Loucy (cell line): Measurements from ENCODE around the gene SAMD4B.

Experiments used
- H2AFZ ChIP-seq: fragments of 200-600 bp; sonication (generic); 2 replicates; pipeline ENCODE4 v1.6.0; 2016; ENCODE audit warnings: antibody characterized with exemption, mild to moderate bottlenecking, low read length, moderate library complexity
- H3F3A ChIP-seq: fragments of 200-600 bp; 2 replicates; pipeline ENCODE4 v1.6.0; 2016; ENCODE audit warnings: antibody characterized with exemption, low read depth, mild to moderate bottlenecking
- H3K27me3 ChIP-seq: fragments of 200-600 bp; sonication (generic); 2 replicates; pipeline ENCODE4 v1.6.1; 2014; ENCODE audit warnings: low read length, mild to moderate bottlenecking; ENCODE audit not compliant: insufficient read depth, poor library complexity, severe bottlenecking
- H3K36me3 ChIP-seq: fragments of 200-600 bp; sonication (generic); 2 replicates; pipeline ENCODE4 v1.6.1; 2016; ENCODE audit warnings: low read length; ENCODE audit not compliant: insufficient read depth
- H3K4me1 ChIP-seq: fragments of 200-600 bp; sonication (generic); 2 replicates; pipeline ENCODE4 v1.5.1; 2014; ENCODE audit warnings: low read length, mild to moderate bottlenecking; ENCODE audit not compliant: insufficient read depth, poor library complexity, severe bottlenecking
- H3K4me2 ChIP-seq: fragments of 200-600 bp; sonication (generic); 2 replicates; pipeline ENCODE4 v1.6.0; 2014; ENCODE audit warnings: antibody characterized with exemption, low read length, low read depth, mild to moderate bottlenecking; ENCODE audit not compliant: poor library complexity, severe bottlenecking
- H3K4me3 ChIP-seq: fragments of 200-600 bp; sonication (generic); 2 replicates; pipeline ENCODE4 v1.5.1; 2014; ENCODE audit warnings: low read length, mild to moderate bottlenecking, mixed read lengths; ENCODE audit not compliant: poor library complexity, severe bottlenecking
- H3K79me2 ChIP-seq: fragments of 200-600 bp; sonication (generic); 2 replicates; pipeline ENCODE4 v1.6.1; 2014; ENCODE audit warnings: low read length; ENCODE audit not compliant: insufficient read depth
- H3K9ac ChIP-seq: fragments of 200-600 bp; sonication (generic); 2 replicates; pipeline ENCODE4 v1.6.0; 2014; ENCODE audit warnings: mild to moderate bottlenecking, low read depth, low read length, moderate library complexity; ENCODE audit not compliant: poor library complexity, severe bottlenecking
- H3K9me2 ChIP-seq: fragments of 200-600 bp; sonication (generic); replicated peaks from 2 replicates; pipeline ENCODE4 v1.6.1; 2016; ENCODE audit warnings: low read depth, low read length, mixed read lengths
- H3K9me3 ChIP-seq: fragments of 200-600 bp; sonication (generic); 2 replicates; pipeline ENCODE4 v1.6.1; 2014; ENCODE audit warnings: mild to moderate bottlenecking, antibody characterized with exemption, low read length, low read depth; ENCODE audit not compliant: insufficient read depth
- H4K20me1 ChIP-seq: fragments of 200-600 bp; sonication (generic); 2 replicates; pipeline ENCODE4 v1.6.0; 2014; ENCODE audit warnings: antibody characterized with exemption, low read length, mild to moderate bottlenecking; ENCODE audit not compliant: insufficient read depth, poor library complexity, severe bottlenecking
- EZH2phosphoT487 ChIP-seq: fragments of 200-600 bp; IDR thresholded peaks from 2 replicates; pipeline ENCODE4 v1.6.1; 2018; ENCODE audit warnings: antibody characterized with exemption, mild to moderate bottlenecking, moderate library complexity, borderline replicate concordance
- TF ChIP-seq, protein P1 (sequence below): fragments of 200-600 bp; sonication (generic); conservative IDR thresholded peaks from 2 replicates; pipeline ENCODE4 v1.5.1; 2014; ENCODE audit warnings: mild to moderate bottlenecking, antibody characterized with exemption, low read length

Gene SAMD4B

GRCh38 chr19:39303373-39304184 is 38.6 kb upstream of the SAMD4B start:
- no peaks in the 10 kb centered on the region for H3K79me2 ChIP-seq
- H3F3A ChIP-seq = no peaks in the 10 kb centered on the region
- no peak for TF ChIP-seq EZH2phosphoT487
- TF ChIP-seq, protein P1, sequence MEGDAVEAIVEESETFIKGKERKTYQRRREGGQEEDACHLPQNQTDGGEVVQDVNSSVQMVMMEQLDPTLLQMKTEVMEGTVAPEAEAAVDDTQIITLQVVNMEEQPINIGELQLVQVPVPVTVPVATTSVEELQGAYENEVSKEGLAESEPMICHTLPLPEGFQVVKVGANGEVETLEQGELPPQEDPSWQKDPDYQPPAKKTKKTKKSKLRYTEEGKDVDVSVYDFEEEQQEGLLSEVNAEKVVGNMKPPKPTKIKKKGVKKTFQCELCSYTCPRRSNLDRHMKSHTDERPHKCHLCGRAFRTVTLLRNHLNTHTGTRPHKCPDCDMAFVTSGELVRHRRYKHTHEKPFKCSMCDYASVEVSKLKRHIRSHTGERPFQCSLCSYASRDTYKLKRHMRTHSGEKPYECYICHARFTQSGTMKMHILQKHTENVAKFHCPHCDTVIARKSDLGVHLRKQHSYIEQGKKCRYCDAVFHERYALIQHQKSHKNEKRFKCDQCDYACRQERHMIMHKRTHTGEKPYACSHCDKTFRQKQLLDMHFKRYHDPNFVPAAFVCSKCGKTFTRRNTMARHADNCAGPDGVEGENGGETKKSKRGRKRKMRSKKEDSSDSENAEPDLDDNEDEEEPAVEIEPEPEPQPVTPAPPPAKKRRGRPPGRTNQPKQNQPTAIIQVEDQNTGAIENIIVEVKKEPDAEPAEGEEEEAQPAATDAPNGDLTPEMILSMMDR = no peak
- no peaks in the 10 kb centered on the region for H4K20me1 ChIP-seq
- no peaks in the 10 kb centered on the region; the same call in 1 of the 2 replicates for H3K36me3 ChIP-seq
- H3K9me3 ChIP-seq = no peaks in the 10 kb centered on the region
- H3K9me2 ChIP-seq = no peaks in the 10 kb centered on the region
- no peak overlapping the region for H3K9ac ChIP-seq
- H3K4me2 ChIP-seq = no peak overlapping the region
- H3K4me3 ChIP-seq = no peak overlapping the region
- H3K4me1 ChIP-seq = peaks cover 3% of the 10 kb centered on the region
- no peak overlapping the region for H2AFZ ChIP-seq
- H3K27me3 ChIP-seq = no peaks in the 10 kb centered on the region

DNA sequence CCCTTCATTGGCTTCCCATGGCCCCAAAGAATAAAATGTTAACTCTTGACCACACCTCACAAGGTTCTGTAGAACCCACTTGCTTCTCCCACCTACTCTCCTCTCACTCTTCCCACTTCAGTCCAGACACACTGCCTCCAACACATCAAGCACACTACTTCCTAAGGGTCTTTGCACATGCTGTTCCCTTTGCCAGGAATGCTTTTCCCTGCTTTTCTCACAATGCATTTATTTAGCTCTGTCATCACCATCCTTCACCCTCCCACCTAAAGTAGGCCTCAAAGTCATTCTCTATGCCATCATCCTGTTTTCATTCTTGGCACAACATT is 38.1 kb upstream of the SAMD4B start:
- no peak for TF ChIP-seq EZH2phosphoT487
- TF ChIP-seq, protein P1 = no peak
- Histone ChIP-seq H2AFZ (no peak overlapping the region), H3K9ac (no peak overlapping the region), H3K9me2 (no peaks in the 10 kb centered on the region), H3K79me2 (no peaks in the 10 kb centered on the region), H3K4me2 (no peak overlapping the region), H3K4me1 (no peaks in the 10 kb centered on the region), H3K27me3 (no peaks in the 10 kb centered on the region), H4K20me1 (no peaks in the 10 kb centered on the region), H3K36me3 (no peaks in the 10 kb centered on the region; the same call in 1 of the 2 replicates), H3K4me3 (no peak overlapping the region), H3K9me3 (no peaks in the 10 kb centered on the region), H3F3A (no peaks in the 10 kb centered on the region)

- H3K79me2 ChIP-seq = no peaks in the 10 kb centered on the region
- no peaks in the 10 kb centered on the region for H3K4me1 ChIP-seq
- H3K4me3 ChIP-seq = no peak overlapping the region
- H3K36me3 ChIP-seq = no peaks in the 10 kb centered on the region; the same call in 1 of the 2 replicates
- no peak overlapping the region for H3K9ac ChIP-seq
- no peaks in the 10 kb centered on the region for H4K20me1 ChIP-seq
- no peaks in the 10 kb centered on the region for H3K9me2 ChIP-seq
- no peaks in the 10 kb centered on the region for H3K27me3 ChIP-seq
- no peaks in the 10 kb centered on the region for H3F3A ChIP-seq
- no peak for TF ChIP-seq EZH2phosphoT487
- TF ChIP-seq, protein P1 = no peak
- H3K9me3 ChIP-seq = no peaks in the 10 kb centered on the region
- no peak overlapping the region for H3K4me2 ChIP-seq
- no peak overlapping the region for H2AFZ ChIP-seq
Observed at GRCh38 chr19:39304701-39305571, 37.3 kb upstream of the SAMD4B start.
